Measurements from ENCODE around the gene CDK14.

Gene CDK14

GRCh38 chr7:91187061-91187460 lies 590.9 kb downstream of the CDK14 start:
- DNase-seq (ENCODE audit: extremely low read depth, low read depth) = no peak
- no peak overlapping the region for H3K4me3 ChIP-seq (replicated peaks; ENCODE audit: low read depth, low read length)
- no peak for TF ChIP-seq CTCF (IDR thresholded peaks at IDR 0.05; ENCODE audit: low read depth, low read length, missing control alignments)

- no peak for TF ChIP-seq CTCF (IDR thresholded peaks at IDR 0.05; ENCODE audit: low read depth, low read length, missing control alignments)
- no peak overlapping the region for H3K4me3 ChIP-seq (replicated peaks; ENCODE audit: low read depth, low read length)
- DNase-seq (ENCODE audit: extremely low read depth, low read depth) = no peak
These were observed 595.6 kb downstream of the CDK14 start for GRCh38 chr7:91191771-91192170.

GRCh38 chr7:91193141-91193540 lies 597.0 kb downstream of the CDK14 start:
- H3K4me3 ChIP-seq (replicated peaks; ENCODE audit: low read depth, low read length) = no peak overlapping the region
- no peak for DNase-seq (ENCODE audit: extremely low read depth, low read depth)
- no peak for TF ChIP-seq CTCF (IDR thresholded peaks at IDR 0.05; ENCODE audit: low read depth, low read length, missing control alignments)

GRCh38 chr7:91194841-91195240 lies 598.7 kb downstream of the CDK14 start:
- H3K4me3 ChIP-seq (replicated peaks; ENCODE audit: low read depth, low read length) = no peak overlapping the region
- TF ChIP-seq CTCF (IDR thresholded peaks at IDR 0.05; ENCODE audit: low read depth, low read length, missing control alignments) = no peak
- no peak for DNase-seq (ENCODE audit: extremely low read depth, low read depth)

- no peak for DNase-seq (ENCODE audit: extremely low read depth, low read depth)
- no peak overlapping the region for H3K4me3 ChIP-seq (replicated peaks; ENCODE audit: low read depth, low read length)
- no peak for TF ChIP-seq CTCF (IDR thresholded peaks at IDR 0.05; ENCODE audit: low read depth, low read length, missing control alignments)
These were observed 599.9 kb downstream of the CDK14 start for GRCh38 chr7:91196058-91196457.

GRCh38 chr7:91198371-91198770 lies 602.2 kb downstream of the CDK14 start:
- no peak overlapping the region for H3K4me3 ChIP-seq (replicated peaks; ENCODE audit: low read depth, low read length)
- DNase-seq (ENCODE audit: extremely low read depth, low read depth) = no peak
- TF ChIP-seq CTCF (IDR thresholded peaks at IDR 0.05; ENCODE audit: low read depth, low read length, missing control alignments) = no peak

- TF ChIP-seq CTCF (IDR thresholded peaks at IDR 0.05; ENCODE audit: low read depth, low read length, missing control alignments) = no peak
- H3K4me3 ChIP-seq (replicated peaks; ENCODE audit: low read depth, low read length) = no peak overlapping the region
- no peak for DNase-seq (ENCODE audit: extremely low read depth, low read depth)
These were observed 603.5 kb downstream of the CDK14 start for GRCh38 chr7:91199601-91200000.
